GM12872 (cell line): Measurements from ENCODE around the gene MAMDC2.

ENCODE experiments used
- TF ChIP-seq, protein P1 (sequence below): IDR thresholded peaks from 3 replicates; pipeline ENCODE4 v1.5.1; 2011; ENCODE audit warnings: low read depth, mild to moderate bottlenecking, low read length, moderate library complexity; ENCODE audit not compliant: insufficient read depth

MAMDC2 gene

DNA sequence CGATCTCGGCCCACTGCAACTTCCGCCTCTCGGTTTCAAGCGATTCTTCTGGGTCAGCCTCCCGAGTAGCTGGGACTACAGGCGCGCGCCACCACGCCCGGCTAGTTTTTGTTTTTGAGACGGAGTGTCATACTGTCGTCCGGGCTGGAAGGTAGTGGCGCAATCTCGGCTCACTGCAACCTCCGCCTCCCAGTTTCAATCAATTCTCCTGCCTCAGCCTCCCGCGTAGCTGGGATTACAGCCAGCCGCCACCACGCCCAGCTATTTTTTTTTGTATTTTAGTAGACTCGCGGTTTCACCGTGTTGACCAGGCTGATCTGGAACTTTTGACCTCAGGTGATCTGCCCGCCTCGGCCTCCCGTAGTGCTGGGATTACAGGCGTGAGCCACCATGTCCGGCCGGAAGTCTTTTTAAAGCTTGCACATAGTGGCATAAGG, 216.4 kb downstream of the MAMDC2 start:
- TF ChIP-seq, protein P1, sequence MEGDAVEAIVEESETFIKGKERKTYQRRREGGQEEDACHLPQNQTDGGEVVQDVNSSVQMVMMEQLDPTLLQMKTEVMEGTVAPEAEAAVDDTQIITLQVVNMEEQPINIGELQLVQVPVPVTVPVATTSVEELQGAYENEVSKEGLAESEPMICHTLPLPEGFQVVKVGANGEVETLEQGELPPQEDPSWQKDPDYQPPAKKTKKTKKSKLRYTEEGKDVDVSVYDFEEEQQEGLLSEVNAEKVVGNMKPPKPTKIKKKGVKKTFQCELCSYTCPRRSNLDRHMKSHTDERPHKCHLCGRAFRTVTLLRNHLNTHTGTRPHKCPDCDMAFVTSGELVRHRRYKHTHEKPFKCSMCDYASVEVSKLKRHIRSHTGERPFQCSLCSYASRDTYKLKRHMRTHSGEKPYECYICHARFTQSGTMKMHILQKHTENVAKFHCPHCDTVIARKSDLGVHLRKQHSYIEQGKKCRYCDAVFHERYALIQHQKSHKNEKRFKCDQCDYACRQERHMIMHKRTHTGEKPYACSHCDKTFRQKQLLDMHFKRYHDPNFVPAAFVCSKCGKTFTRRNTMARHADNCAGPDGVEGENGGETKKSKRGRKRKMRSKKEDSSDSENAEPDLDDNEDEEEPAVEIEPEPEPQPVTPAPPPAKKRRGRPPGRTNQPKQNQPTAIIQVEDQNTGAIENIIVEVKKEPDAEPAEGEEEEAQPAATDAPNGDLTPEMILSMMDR, result no peak

GRCh38 chr9:70260606-70261005, 217.0 kb downstream of the MAMDC2 start:
- TF ChIP-seq, protein P1, result no peak

GRCh38 chr9:70261131-70261870, 217.7 kb downstream of the MAMDC2 start:
- TF ChIP-seq, protein P1, result no peak

- TF ChIP-seq, protein P1, result no peak
These were observed 218.7 kb downstream of the MAMDC2 start for GRCh38 chr9:70262366-70262765.

DNA sequence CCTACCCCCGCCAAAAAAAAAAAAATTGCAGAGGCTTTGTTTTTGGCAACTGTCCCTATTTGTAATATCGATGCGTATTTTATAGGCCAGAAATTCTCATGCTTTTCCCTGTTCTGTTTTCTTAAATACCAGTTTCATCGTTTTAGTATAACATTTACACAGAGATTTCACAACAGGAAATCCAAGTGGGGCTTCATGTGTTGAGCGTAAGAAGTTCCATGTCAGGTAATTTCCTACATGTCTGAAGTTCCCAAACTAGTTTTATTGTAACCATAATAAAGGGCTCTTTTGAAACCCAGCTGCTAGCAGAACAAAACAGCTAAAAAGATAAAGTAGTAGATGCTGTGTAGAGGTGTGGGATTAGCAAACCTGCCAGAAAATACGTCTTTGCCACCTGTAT, 219.3 kb downstream of the MAMDC2 start:
- TF ChIP-seq, protein P1, result no peak

DNA sequence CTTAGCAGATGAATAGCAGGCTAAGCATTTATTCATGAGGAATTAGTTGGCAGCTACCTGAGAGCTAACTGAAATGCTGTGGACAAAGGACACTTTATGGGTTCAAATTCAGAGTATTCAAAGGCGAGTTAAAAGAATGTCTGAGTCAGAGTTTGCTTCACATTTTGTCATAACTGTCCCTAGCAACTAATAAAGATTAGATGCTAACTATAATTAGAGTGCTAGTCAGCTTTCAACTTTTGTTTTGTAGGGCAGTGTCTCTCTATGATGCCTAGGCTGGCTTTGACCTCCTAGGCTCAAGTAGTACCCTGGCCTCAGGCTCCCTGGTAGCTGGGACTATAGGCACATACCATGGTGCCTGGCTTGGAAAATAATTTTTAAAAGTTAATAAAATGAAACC, 219.8 kb downstream of the MAMDC2 start:
- TF ChIP-seq, protein P1, result no peak
